Activated CD8-positive, alpha-beta memory T cell treated with anti-CD3 and anti-CD28 coated beads, Interleukin-2, amount 50 U/mL, for 1 hour (primary cell): ENCODE data around the gene ERMARD.
A peak's percentile ranks its signal among the peaks of the same experiment; 100 is the strongest.

Source experiments
- DNase-seq: peaks from one replicate; pipeline ENCODE4 v3.0.0-alpha.2; 2020; ENCODE audit errors: extremely low read depth

Gene ERMARD

DNA sequence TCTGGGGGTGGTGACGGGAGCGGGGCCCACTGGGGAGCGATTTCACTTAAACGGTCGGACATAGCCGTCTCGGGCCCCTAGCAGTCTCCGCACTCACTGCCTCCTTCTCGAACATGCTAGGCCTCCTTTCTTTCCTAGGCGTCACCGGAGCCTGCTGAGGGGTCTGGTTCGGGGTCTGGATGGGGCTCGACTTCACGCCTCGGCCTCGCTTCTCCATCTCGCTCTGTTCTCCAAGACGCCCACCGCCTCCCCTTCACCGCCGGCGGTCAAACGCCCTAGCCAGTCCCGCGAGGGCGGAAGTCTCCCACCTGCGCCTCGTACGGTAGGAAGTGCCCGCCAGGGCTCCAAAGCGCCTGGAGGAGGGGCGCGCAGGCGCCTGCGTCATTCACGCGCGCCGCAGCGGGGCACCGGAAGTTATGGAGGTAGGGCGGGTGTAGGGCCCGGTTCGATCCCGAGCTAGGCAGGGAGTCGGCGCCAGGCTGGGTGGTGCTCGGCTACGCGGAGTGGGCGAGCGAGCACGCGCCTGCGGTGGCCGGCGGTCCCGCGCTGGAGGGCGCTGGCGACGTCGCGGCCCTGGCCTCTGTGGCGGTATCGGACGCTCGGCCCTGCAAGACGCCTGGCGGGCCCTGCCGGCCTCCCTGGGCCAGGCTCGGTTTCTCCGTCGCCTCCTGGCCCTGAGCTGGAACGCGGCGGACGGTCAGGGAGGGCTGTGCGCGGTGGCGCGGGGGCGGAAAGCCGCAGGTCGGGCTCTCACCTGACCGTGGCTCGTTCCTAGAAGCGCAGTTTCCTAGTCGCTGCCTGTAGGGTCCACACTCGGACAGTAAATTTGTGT, at the start of gene ERMARD, which contains the start of gene DYNLT2:
TSS of gene ERMARD (plus strand) at position 381 of the 832 bp plus-strand sequence. CDS start at position 417, 36 bp downstream.
TSS of gene DYNLT2 (minus strand) at position 331 of the 832 bp plus-strand sequence. CDS start at position 217, 114 bp downstream.
- DNase-seq, result peak; percentile 67

DNA sequence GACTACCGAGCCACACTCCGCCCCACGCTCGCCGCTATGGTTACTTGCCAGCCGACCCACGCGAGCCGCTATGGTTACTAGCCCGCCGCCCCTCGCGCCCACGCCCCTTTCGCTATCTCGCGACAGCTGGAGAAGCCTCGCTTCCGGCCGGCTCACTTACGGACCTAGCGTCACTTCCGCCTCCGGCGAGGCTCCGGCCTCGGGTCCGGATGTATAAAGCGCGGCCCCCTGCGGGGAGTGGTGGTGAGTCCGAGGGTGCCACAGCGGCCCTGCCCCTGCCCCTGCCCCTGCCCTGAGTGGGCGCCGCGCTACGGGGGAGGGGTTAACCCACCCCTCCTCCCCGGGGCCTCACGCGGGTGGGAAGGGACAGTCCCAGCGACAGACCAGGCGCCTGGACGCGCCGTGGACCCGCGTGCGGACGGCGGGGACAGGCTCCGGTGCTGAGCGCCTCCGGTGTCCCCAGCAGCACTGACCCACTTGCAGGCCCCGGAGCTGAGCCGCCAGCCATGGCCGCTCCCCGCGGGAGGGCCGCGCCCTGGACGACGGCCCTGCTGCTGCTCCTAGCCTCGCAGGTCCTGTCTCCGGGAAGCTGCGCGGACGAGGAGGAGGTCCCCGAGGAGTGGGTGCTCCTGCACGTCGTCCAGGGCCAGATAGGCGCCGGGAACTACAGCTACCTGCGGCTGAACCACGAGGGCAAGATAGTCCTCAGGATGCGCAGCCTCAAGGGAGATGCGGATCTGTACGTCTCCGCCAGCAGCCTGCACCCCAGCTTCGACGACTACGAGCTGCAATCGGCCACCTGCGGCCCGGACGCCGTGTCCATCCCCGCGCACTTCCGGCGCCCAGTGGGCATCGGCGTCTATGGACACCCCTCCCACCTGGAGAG, 49.2 kb upstream of the ERMARD start, which contains the start of the genes C6orf120 and WDR27:
TSS of gene C6orf120 (plus strand) at position 173 of the 886 bp plus-strand sequence. CDS start at position 507, 334 bp downstream.
TSS of gene WDR27 (minus strand) at position 76 of the 886 bp plus-strand sequence. CDS start 13,024 bp downstream, outside the sequence.
- peak; percentile 93 for DNase-seq

DNA sequence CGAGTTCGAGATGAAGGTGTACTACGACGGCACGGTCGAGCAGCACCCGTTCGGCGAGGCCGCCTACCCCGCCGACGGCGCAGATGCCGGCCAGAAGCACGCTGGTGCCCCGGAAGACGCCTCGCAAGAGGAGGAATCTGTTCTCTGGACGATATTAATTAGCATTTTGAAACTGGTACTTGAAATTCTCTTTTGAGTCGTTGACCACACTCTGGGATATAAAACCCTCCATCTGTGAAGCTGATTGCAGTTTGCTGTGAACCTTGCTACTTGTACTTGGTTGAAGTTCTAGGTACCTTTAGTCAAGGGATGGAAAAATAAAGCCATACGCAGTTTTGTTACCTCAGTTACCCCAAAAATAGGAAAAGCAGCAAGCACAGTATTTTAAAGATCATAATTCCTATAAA, 48.6 kb upstream of the ERMARD start:
- no peak for DNase-seq

DNA sequence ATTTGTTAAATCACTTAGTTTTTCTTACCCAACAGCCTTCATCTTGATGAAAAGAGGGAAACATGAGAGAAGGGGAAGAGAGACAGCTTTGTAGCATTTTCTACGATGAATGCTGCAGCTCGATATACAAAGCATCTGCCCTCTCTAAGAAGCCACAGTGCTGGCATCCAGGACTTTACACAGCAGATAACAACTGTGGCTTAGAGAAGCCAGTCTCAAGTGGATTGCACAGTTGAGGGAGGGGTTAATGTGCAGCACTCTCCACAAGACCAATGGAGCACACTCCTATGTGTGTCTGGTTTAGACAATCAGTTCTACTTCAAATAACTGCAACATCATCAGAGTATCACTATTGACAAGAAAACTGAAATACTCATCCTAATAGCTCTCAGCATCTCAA, 43.6 kb upstream of the ERMARD start:
- DNase-seq, result no peak

DNA sequence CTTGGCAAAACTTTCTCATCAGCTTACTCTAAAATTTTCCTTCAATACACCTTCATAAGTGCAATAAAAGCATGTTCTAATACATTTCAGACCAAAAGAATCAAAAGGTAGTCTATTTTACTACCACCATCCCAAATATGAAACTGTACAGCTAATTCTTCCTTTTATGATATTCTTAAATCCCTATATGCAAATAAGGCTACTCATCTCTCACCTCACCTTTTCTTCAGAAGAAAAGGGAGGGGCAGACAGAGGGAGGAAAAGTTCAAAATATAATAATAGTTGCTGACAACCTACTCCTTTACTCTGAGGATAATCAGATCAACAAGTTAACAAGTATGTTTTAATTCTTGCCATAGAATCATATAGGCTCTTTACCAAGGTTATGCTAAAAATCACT, 42.1 kb upstream of the ERMARD start:
- DNase-seq, result no peak

DNA sequence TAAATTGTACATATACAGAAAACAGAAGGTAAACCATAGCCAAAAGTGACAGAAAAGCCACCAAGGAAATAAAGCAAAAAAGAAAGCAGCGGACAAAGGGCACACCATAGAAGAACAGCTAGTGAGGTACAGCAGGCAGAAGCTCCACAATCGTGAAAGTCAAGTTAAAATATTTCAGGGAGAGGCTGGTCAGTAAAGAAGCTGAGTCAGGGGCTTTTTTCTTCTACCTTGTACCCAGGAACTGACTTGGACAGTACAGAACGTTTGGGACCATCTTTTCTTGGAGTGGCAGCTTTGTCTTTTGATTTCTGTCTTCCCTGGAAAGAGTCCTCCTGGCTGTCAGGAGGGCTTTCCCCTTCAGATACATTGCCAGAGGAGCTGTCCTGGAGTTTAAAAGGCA, 41.4 kb upstream of the ERMARD start:
- DNase-seq, result no peak

DNA sequence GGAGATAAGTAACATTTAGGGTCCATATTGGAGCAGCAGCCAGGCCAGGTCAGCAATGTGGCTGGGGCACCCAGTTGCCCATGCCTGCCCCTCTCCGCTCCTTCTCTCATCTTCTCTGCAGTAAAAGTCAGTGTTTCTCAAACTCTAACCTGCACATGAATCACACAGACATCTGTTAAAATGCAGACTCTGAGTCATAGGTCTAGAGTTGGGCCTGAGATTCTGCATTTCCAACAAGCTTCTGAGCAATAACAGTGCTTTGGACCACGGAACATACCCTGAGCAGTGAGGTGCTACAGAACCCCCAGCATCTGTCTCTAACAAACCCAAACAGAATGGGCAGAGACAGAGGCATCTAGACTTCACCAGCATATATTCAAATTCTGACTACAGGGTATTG, 37.2 kb upstream of the ERMARD start:
- DNase-seq, result no peak

DNA sequence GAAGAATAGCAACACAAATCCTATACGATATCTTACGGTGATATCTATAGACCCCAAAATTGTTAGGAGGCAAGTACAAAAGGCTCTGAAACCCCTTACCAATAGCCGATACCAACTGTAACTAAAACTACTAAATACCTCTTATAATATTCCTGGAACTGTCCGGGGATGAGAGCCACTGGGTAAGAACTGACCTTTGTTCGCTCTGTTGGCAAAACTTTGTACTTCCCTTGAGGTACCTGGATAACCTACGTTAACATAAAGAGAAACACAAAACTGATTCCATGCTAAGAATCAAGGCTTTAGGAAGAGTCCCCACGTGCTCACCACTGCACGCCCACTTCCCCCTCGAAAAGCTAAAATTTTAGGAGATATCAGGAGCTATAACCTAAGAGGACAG, 36.8 kb upstream of the ERMARD start:
- DNase-seq, result no peak

DNA sequence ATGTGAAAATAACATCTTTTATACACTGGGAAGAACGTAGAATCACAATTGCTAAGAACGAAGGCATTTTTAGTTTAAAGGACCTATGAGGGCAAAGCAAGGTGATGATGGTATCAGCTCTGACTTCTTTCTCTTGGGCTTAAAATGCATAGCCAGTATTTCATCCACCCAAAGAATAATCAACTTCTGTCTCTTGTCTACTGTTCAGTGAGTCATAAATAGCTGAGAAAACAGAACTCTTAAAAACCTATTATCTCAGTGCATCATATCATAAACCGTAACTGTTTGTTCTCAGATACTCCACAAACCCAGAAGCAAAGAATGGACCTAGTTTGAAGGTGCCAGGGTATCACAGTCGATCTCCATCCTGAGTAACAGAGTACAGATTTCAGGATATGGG, 32.3 kb upstream of the ERMARD start:
- no peak for DNase-seq

DNA sequence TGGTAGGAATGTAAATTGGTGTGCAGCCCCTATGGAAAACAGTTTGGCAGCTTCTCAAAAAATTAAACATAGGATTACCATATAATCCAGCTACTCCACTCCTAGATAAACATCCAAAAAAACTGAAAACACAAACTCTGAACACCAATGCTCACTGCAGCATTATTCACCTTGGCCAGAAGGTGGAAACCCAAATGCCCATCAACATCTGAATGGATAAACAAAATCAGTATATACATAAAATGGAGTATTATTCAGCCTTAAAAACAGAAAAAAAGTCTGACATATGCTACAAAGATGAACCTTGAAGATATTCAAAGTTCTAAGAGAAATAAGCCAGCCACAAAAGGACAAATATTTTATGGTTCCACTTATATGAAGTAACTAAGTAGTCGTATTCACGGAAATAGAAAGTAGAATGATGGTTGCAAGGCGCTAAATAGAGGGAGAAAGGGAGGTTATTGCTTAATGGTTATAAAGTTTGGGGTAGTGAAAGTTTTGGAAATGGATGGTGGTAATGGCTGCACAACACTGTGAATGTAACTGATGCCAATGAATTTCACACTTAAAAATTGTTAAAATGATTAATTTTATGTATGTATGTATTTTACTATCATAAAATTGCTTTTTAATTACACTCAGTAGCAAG, 31.1 kb upstream of the ERMARD start:
- no peak for DNase-seq

DNA sequence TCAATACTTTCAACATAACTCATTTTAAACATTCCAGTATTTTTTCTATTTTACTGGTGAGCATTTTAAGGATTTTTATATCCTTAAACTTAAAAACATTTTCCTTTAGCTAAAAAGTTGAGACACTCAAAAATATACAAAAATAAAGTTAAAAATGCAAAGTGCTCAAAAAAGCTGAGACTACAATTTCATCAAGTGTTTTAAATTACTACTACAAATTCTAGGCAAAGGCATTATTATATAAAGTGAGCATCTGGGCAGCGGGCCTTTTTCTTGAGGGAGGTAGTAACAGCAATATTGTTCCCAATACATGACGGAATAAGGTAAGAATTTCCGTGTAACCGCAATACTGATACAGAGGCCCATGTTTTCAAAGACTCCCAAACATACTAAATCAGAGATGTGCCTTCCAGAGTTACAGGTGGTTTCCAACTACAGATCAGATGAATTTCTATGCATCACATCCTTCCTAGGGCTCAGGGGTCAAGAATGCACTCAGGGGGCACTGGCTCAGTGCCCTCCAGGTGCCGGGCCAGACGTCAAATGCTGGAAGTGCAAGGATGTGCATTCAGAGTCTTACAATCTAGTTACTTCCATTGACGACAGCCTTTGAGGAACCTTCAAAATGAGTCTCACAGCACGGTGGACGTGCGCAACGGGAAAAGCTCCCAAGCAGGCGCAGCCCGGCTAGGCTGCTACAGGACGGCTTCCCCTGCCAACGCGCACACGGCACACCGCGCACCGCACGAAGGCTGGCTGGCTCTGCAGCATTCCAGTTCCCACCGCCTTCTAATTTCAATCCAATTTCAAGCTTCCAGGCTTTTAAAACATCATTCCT, 28.8 kb upstream of the ERMARD start:
- no peak for DNase-seq

DNA sequence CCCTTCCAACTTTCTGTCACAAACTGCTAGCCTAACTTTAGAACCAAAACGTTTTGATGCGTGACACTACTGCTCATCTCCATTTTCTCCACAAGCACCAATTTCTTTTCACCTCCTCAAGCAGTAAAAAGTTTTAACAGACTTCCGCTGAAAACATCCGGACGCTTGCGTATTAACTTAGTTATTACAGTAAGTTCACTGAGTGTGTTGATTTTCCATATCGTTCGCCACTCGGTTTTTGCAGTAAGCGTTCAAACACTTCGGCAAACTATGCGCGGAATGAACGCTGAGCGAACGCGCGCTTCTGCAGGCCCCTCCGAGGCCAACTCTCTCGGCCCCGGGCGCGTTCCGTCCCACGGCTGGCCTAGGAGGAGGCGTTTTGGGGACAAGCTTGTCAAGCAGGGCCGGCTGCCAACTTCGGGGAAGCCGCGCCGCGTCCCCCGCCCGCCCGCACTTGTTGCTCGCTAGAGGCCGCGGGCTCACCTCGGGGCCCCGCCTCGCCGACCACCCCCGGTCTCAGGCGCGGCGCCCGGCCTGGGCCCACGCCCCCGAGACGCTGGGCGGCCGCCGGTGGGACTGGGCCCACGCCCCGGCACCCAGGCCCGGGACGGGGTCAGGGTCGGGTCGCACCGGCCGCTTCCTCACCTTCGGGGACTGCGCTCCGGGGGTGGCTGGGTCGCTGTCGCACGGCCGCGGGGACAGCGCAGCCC, 28.1 kb upstream of the ERMARD start:
- DNase-seq, result no peak

DNA sequence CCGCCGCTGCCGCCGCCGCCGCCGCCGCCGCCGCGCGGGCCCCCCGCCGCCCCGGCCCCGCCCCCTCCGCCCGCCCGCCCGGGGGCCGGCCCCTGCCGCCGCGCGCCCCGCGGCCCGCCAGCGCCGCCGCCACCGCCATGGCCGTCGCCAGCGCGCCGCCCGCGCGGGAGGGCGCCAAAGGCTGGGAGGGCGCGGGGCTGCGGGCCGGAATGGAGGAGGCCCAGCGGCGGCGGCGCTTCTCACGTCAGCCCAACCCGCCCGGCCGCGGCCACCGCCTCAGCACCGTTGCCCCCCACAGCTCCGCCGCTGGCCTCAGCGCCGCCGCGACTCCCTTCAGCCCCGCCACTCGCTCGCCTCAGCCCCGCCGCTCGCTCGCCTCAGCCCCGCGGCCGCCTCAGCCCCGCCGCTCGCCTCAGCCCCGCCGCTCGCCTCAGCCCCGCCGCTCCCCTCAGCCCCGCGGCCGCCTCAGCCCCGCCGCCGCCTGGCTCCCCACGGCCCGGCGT, 27.4 kb upstream of the ERMARD start:
- DNase-seq, result no peak

DNA sequence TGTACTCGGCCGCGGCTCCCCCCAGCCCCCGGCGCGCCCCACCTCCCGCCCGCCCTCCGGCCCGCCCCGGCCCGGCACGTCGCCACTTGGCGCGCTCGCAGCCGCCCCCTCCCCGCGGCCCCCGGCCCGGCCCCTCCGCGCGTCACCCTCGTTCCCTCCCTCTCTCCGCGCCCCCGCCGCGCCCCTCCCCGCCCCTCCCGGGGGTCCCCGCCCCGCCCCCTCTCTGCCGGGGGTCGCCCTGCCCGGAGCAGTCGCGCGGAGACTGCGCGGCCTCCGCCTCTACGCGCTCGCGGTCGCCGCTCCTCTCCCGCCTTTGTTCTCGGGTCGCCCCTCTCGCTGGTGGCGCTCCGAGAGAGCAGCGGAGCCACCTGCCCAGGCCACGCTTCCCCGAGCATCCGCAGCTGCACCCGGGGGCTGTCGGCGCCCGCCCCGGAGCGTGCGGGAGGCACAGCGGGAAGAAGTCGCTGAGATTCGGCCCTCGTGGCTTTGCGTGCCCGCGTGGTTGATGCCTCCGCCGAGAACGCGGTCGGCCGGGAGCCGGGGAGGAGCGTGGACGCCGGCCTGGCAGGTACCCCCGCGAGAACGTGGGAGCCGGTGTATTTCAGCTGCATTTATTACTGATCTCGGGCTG, 26.8 kb upstream of the ERMARD start, which contains the start of gene PHF10:
TSS of gene PHF10 (minus strand) at position 7 of the 631 bp plus-strand sequence. CDS start 569 bp downstream, outside the sequence.
- no peak for DNase-seq

DNA sequence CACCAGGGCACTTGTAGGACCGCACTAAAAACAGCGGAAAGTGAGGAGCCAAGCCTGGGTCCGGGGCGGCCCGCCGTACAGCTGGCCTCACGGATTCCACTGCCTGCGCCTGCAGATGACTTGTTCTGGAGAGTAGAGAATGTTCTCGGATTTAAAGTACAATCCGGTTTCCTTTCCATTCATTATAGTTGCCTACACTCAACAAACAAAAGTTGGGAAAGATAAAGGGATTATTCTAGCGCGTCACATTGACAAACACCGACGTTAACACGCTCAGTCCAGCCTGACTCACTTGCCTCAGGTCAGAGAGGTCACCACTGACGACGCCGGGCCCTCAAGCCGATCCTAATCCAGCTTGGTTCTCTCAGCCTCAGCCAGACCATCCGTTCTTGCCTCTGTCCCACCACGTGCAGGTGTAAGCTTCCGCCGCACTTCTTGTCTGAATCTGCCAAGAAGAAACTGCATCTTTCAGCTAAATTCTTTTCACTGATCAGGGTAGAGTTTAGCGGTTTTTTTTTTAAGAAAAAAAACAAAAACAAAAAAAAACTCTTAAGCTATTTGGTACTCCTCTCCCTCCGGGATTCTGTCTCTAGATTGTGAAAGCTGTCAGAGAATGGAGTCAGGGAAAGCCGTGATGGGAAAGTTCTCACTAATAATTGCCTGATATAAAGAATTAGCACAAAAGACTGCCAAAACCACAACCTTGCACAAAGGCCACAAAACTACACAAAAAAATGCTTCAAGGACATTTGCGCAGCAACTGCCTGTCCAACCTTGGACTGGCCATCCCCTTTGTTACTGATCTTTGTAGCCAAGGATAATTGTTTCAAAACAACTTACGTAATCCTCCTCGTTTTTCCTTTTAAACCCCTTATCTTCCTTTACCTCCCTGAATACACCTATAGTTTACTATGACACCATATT, 26.0 kb upstream of the ERMARD start:
- DNase-seq, result no peak

DNA sequence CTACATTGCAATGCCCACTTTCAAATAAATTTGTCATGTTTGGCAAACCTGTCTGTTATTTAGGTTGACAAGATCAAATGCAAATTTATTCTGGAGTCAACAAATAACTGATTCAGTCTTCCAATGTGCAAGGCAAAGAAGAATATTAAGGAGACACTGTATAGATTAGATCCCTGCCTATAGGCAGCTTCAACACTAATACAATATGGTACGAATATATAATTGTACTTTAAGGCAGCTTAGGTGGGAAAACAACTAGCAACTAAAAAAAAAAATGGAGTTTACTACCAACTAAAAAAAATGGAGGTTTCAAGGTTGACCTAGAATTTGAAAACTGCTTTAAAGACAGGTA, 25.4 kb upstream of the ERMARD start:
- DNase-seq, result no peak

DNA sequence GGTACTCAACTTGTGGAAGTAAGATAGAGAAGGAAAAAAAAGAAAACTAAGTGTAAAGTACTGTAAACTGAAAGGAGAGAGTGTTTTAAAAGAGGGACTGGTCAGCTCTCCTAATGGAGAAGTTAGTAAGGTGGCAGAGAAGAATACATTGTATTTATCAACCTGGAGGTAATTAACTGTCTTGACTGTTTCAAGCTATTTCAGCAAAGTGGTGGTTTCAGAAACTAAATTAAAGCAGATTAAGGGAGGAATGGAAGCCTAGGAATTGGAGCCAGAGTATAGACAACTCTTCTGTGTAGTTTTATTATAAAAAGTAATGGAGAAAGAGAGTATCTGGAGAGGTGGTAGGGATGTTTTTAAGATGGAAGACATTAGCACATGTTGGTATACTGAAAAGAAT, 24.5 kb upstream of the ERMARD start:
- DNase-seq, result no peak

DNA sequence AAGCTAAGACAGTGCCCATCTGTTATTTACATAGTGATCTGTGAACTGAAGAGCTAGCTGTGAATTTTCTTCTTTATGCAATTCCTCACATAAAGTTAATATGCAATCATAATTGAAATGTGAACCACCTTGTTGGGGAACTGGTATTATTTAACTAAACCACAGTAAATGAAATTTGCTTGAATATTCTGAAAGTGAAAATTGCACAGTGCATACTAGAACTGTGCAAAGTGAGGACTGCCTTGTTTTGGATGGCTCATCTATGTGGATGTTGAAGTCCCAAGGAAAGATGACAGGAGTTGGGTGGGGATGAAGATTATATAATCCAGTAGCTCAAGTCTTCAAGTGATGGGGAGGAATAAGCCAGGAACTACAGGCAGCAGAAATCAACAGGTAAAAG, 21.5 kb upstream of the ERMARD start:
- no peak for DNase-seq
